Liver (tissue), 9 donors: ENCODE data around the gene ABHD10. TPM values are rescaled to one million over a fixed set of nuclear protein-coding genes. Genes with fewer than 3 reads are reported as not detected.

Source experiments
- DNase-seq: peaks from one replicate; pipeline ENCODE4 v3.0.0-alpha.2; 2017; ENCODE audit warnings: low spot score
- H3K27ac ChIP-seq, 2 donors: one replicate each; pipeline ENCODE4 v1.7.0; 2013; ENCODE audit warnings: inconsistent platforms in 2 of 2, low read length in 2 of 2, control low read depth in 1 of 2, low read depth in 1 of 2, mild to moderate bottlenecking in 1 of 2
- H3K27me3 ChIP-seq, 4 donors: one replicate each; pipeline versions ENCODE4 v1.6.1 to v1.7.0; 2013; ENCODE audit warnings: low read length in 3 of 4, inconsistent platforms in 1 of 4, mild to moderate bottlenecking in 1 of 4, moderate library complexity in 1 of 4; ENCODE audit not compliant: control insufficient read depth in 4 of 4, insufficient read depth in 4 of 4
- H3K36me3 ChIP-seq, 4 donors: one replicate each; pipeline versions ENCODE4 v1.6.1 to v1.7.0; 2013; ENCODE audit warnings: low read length in 3 of 4, mild to moderate bottlenecking in 3 of 4, low read depth in 1 of 4, moderate library complexity in 1 of 4; ENCODE audit not compliant: control insufficient read depth in 4 of 4, insufficient read depth in 3 of 4
- H3K4me1 ChIP-seq, 4 donors: one replicate each; pipeline versions ENCODE4 v1.6.1 to v1.7.0; 2013; ENCODE audit warnings: low read length in 3 of 4, mild to moderate bottlenecking in 3 of 4, moderate library complexity in 1 of 4; ENCODE audit not compliant: control insufficient read depth in 4 of 4, insufficient read depth in 4 of 4
- H3K4me3 ChIP-seq, 3 donors: one replicate each; pipeline versions ENCODE4 v1.6.1 to v1.7.0; 2013; ENCODE audit warnings: low read length in 3 of 3, control low read depth in 1 of 3, low read depth in 1 of 3, mild to moderate bottlenecking in 1 of 3
- H3K9ac ChIP-seq, 2 donors: one replicate each; pipeline ENCODE4 v1.7.0; 2013; ENCODE audit warnings: low read length in 2 of 2, mild to moderate bottlenecking in 2 of 2, moderate library complexity in 2 of 2, control low read depth in 1 of 2, low read depth in 1 of 2
- H3K9me3 ChIP-seq, 4 donors: one replicate each; pipeline versions ENCODE4 v1.6.1 to v1.7.0; 2013; ENCODE audit warnings: low read length in 3 of 4; ENCODE audit not compliant: control insufficient read depth in 4 of 4
- EGR1 ChIP-seq, 2 donors: IDR thresholded peaks; 2 replicates each; pipeline ENCODE4 v1.6.1; 2016 to 2018; ENCODE audit warnings: antibody characterized with exemption in 2 of 2, low read depth in 2 of 2
- FOXA1 ChIP-seq: IDR thresholded peaks from 2 replicates; pipeline ENCODE4 v1.6.1; 2016; ENCODE audit warnings: antibody characterized with exemption
- HNF4A ChIP-seq, 2 donors: conservative IDR thresholded peaks; 2 replicates each; pipeline ENCODE4 v1.6.1; 2016; ENCODE audit warnings: antibody characterized with exemption in 2 of 2, mild to moderate bottlenecking in 2 of 2
- HNF4G ChIP-seq: IDR thresholded peaks from 2 replicates; pipeline ENCODE4 v1.6.1; 2016; ENCODE audit warnings: antibody characterized with exemption
- JUND ChIP-seq, 2 donors: IDR thresholded peaks; 2 replicates each; pipeline ENCODE4 v1.6.1; 2016; ENCODE audit warnings: antibody characterized with exemption in 2 of 2
- NR2F2 ChIP-seq: IDR thresholded peaks from 2 replicates; pipeline ENCODE4 v1.6.1; 2016; ENCODE audit warnings: antibody characterized with exemption
- RAD21 ChIP-seq, 2 donors: IDR thresholded peaks; 2 replicates each; pipeline ENCODE4 v1.6.1; 2016; ENCODE audit warnings: antibody characterized with exemption in 2 of 2, mild to moderate bottlenecking in 2 of 2
- RXRA ChIP-seq, 2 donors: IDR thresholded peaks; 2 replicates each; pipeline ENCODE4 v1.6.1; 2017 to 2018; ENCODE audit warnings: antibody characterized with exemption in 2 of 2, mild to moderate bottlenecking in 1 of 2
- SP1 ChIP-seq: IDR thresholded peaks from 2 replicates; pipeline ENCODE4 v1.6.1; 2018; ENCODE audit warnings: antibody characterized with exemption, mild to moderate bottlenecking
- YY1 ChIP-seq: IDR thresholded peaks from 2 replicates; pipeline ENCODE4 v1.6.1; 2016; ENCODE audit warnings: antibody characterized with exemption, mild to moderate bottlenecking
- WGBS: extraction: QIAGEN DNeasy Blood & Tissue Kit; methylation state at CpG from one replicate; pipeline ENCODE4 v1.1.7; 2013; 5-methylcytosine and 5-hydroxymethylcytosine counted together
- polyA plus RNA-seq, 2 donors: library from polyadenylated mRNA; stranded (reverse) in 1 of 2; unstranded in 1 of 2; fragments of 200-250 nt in 1 of 2; fragments of >200 nt in 1 of 2; fragmentation: Nextera tagmentation in 1 of 2; extraction: Ambion mirVana in 1 of 2; gene quantifications; one replicate each; pipeline versions ENCODE4 v1.2.1 to v1.2.3, GENCODE V29; 2013 to 2015
- total RNA-seq, 2 donors: library from RNA; depleted of rRNA; stranded (reverse); fragments of >200 nt; gene quantifications; one replicate each; pipeline ENCODE4 v1.2.3, GENCODE V29; 2014
- TF ChIP-seq, protein P1 (sequence below): IDR thresholded peaks from 2 replicates; pipeline ENCODE4 v1.6.1; 2016; ENCODE audit warnings: antibody characterized with exemption
- TF ChIP-seq, protein P2 (sequence below): IDR thresholded peaks from 2 replicates; pipeline ENCODE4 v1.6.1; 2016; ENCODE audit warnings: antibody characterized with exemption
- TF ChIP-seq, protein P3 (sequence below): IDR thresholded peaks from 2 replicates; pipeline ENCODE4 v1.6.1; 2016; ENCODE audit warnings: antibody characterized with exemption
- donor health status: healthy.
- donor health status: healthy.
- donor health status: healthy.
- donor health status: healthy.
- donor health status: healthy.

The ABHD10 gene
- total and polyA plus RNA-seq, 4 donors, result 15.1 to 22.1 (median 18.9) TPM

DNA sequence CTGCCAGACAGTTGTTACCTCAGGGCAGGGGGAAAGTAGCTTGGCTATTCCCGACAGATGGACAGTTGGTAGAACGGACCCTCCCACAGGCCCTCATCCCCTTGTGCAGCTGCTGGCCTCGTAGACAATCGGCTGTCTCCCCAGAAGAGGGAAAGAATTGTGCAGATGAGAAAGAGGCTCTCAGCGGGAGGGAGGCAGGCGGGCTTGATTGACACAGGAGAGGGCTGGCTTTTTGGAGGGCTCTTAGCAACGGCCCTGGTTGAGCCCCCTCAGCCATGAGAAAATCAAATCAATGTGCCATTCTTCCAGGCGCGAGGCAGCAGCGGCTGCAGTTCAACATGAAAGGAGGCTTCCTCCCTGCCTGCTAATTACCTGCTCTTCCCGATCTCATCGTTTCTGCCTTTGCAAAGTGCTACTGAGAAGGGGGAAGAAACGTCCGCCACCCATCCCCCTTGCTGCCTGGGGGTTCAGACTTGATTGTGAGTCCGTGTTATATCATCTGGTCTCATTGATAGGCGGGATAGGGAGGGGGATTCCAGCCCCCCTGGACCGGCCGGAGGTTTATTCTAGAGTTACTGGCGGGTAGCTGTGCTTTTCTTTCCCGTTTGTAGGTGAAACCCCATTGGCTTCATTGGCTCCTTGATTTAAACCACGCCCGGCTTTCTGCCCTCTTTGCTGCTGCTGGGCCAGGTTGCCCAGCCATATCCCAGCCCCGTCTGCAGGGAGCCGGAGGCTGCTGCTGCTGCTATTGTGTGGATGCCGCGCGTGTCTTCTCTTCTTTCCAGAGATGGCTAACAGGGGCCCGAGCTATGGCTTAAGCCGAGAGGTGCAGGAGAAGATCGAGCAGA is 20.0 kb downstream of the ABHD10 start, which contains the start of gene TAGLN3:
TSS of gene TAGLN3 (plus strand) at position 287 of the 848 bp plus-strand sequence. CDS start at position 788, 501 bp downstream.
- no peak within 1 kb of the TSS for H3K27ac ChIP-seq
- H3K4me1 ChIP-seq, result peaks cover 0 to 11% (median 6%) of the 10 kb centered on the region in 4 donors
- no peaks in the 10 kb centered on the region for H3K9me3 ChIP-seq
- DNase-seq, result no peak
- peak within 1 kb of the TSS in 2 of 3 donors; percentile 13 to 42 for H3K4me3 ChIP-seq
- TF ChIP-seq YY1, result no peak
- no peak for TF ChIP-seq FOXA1
- TF ChIP-seq EGR1 (IDR thresholded peaks at IDR 0.05; ENCODE audit: low read depth in 2 of 2), result no peak
- TF ChIP-seq, protein P1, sequence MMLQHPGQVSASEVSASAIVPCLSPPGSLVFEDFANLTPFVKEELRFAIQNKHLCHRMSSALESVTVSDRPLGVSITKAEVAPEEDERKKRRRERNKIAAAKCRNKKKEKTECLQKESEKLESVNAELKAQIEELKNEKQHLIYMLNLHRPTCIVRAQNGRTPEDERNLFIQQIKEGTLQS, result no peak
- no peak for TF ChIP-seq NR2F2
- TF ChIP-seq JUND (IDR thresholded peaks at IDR 0.05), result no peak
- no peak for TF ChIP-seq RXRA (IDR thresholded peaks at IDR 0.05)
- no peak within 1 kb of the TSS for H3K9ac ChIP-seq
- H3K27me3 ChIP-seq, result peaks cover 0 to 3% (median 0%) of the 10 kb centered on the region in 4 donors
- WGBS, result 10% methylated on average over 30 of the region's 30 CpGs
- H3K36me3 ChIP-seq, result no peaks in the 10 kb centered on the region

DNA sequence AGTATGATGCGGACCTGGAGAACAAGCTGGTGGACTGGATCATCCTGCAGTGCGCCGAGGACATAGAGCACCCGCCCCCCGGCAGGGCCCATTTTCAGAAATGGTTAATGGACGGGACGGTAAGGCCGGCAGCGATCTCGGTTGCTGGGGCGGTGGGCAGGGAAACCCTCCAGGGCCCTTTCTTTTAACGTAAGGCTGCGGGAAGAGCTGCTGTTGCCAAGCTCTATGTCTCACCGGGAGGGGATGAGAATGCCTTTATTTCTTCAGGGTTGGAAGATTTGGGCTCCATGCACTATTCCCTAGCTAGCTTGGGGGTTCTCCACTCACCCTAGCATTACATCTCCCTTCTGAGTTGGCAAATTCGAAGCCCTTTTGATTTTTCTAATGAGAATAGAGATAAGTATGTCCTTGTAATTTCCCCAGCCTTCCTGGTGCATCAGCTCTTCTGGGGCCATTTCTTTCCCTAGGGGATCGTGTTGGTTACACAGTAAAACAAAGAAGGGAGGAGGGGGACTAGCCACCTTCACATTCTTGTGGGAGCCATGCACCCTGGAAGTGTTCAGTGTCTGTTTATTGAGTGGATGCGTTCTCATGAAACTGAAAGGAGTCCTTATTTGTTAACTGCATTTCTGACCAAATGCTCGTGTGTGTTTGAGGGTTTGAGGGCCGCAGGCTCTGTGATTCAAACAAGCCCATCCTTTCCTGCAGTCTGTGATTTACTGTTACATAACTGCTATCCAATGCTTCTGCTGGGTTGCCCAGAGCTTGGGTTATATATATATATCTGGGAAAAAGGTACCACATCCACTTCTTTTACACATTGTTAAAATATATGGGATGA is 20.9 kb downstream of the ABHD10 start:
- no peak overlapping the region for H3K9ac ChIP-seq
- no peak for DNase-seq
- H3K36me3 ChIP-seq, result no peaks in the 10 kb centered on the region
- H3K9me3 ChIP-seq, result no peaks in the 10 kb centered on the region
- peaks cover 0 to 11% (median 6%) of the 10 kb centered on the region in 4 donors for H3K4me1 ChIP-seq
- peaks cover 0 to 3% (median 0%) of the 10 kb centered on the region in 4 donors for H3K27me3 ChIP-seq
- TF ChIP-seq, protein P2, sequence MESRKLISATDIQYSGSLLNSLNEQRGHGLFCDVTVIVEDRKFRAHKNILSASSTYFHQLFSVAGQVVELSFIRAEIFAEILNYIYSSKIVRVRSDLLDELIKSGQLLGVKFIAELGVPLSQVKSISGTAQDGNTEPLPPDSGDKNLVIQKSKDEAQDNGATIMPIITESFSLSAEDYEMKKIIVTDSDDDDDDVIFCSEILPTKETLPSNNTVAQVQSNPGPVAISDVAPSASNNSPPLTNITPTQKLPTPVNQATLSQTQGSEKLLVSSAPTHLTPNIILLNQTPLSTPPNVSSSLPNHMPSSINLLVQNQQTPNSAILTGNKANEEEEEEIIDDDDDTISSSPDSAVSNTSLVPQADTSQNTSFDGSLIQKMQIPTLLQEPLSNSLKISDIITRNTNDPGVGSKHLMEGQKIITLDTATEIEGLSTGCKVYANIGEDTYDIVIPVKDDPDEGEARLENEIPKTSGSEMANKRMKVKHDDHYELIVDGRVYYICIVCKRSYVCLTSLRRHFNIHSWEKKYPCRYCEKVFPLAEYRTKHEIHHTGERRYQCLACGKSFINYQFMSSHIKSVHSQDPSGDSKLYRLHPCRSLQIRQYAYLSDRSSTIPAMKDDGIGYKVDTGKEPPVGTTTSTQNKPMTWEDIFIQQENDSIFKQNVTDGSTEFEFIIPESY, result no peak
- TF ChIP-seq EGR1 (IDR thresholded peaks at IDR 0.05; ENCODE audit: low read depth in 2 of 2) (no peak), HNF4G (no peak), YY1 (no peak), SP1 (no peak), RAD21 (IDR thresholded peaks at IDR 0.05) (no peak), RXRA (IDR thresholded peaks at IDR 0.05) (no peak), FOXA1 (no peak), HNF4A (conservative IDR thresholded peaks at IDR 0.05) (no peak)
- TF ChIP-seq, protein P3, sequence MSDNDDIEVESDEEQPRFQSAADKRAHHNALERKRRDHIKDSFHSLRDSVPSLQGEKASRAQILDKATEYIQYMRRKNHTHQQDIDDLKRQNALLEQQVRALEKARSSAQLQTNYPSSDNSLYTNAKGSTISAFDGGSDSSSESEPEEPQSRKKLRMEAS, result no peak
- TF ChIP-seq, protein P1, result no peak
- 40% methylated on average over 19 of the region's 19 CpGs for WGBS
- peak overlapping the region in 1 of 3 donors; percentile 42 for H3K4me3 ChIP-seq
- no peak overlapping the region for H3K27ac ChIP-seq
